Trophoblast cell (in vitro differentiated cells and primary cell): Measurements from ENCODE around the gene KRTAP5-2.

Source experiments
- DNase-seq, 2 donors: peaks; one replicate each; pipeline ENCODE4 v3.0.0-alpha.2; 2016
- H2AFZ ChIP-seq: 2 replicates; pipeline ENCODE4 v1.6.1; 2013; ENCODE audit warnings: low read length, moderate library complexity, mild to moderate bottlenecking; ENCODE audit not compliant: insufficient read depth, poor library complexity
- H2AK5ac ChIP-seq: 2 replicates; pipeline ENCODE4 v1.6.1; 2013; ENCODE audit warnings: mild to moderate bottlenecking, low read length
- H2BK120ac ChIP-seq: 2 replicates; pipeline ENCODE4 v1.6.1; 2013; ENCODE audit warnings: low read length, mild to moderate bottlenecking, moderate library complexity; ENCODE audit not compliant: insufficient read depth, poor library complexity
- H2BK12ac ChIP-seq: 2 replicates; pipeline ENCODE4 v1.6.1; 2013; ENCODE audit warnings: mild to moderate bottlenecking, low read length, moderate library complexity
- H2BK5ac ChIP-seq: 2 replicates; pipeline ENCODE4 v1.6.1; 2013; ENCODE audit warnings: low read length, low read depth, moderate library complexity, mild to moderate bottlenecking; ENCODE audit not compliant: poor library complexity
- H3K14ac ChIP-seq: 2 replicates; pipeline ENCODE4 v1.6.1; 2013; ENCODE audit warnings: mild to moderate bottlenecking, low read length
- H3K18ac ChIP-seq: 2 replicates; pipeline ENCODE4 v1.6.1; 2013; ENCODE audit warnings: mild to moderate bottlenecking, low read length
- H3K23ac ChIP-seq: 2 replicates; pipeline ENCODE4 v1.6.1; 2013; ENCODE audit warnings: low read length
- H3K27ac ChIP-seq: 2 replicates; pipeline ENCODE4 v1.5.1; 2013; ENCODE audit warnings: low read depth, mild to moderate bottlenecking, inconsistent platforms, low read length, moderate library complexity
- H3K27me3 ChIP-seq: 2 replicates; pipeline ENCODE4 v1.6.1; 2013; ENCODE audit warnings: inconsistent platforms, mild to moderate bottlenecking, low read length, moderate library complexity; ENCODE audit not compliant: insufficient read depth
- H3K36me3 ChIP-seq, 2 experiments: 1 replicate in 1 of 2; 2 replicates in 1 of 2; pipeline ENCODE4 v1.6.1; 2013; ENCODE audit warnings: low read length in 2 of 2, mild to moderate bottlenecking in 2 of 2, moderate library complexity in 1 of 2; ENCODE audit not compliant: insufficient read depth in 2 of 2, control insufficient read depth in 1 of 2
- H3K4ac ChIP-seq: 2 replicates; pipeline ENCODE4 v1.6.1; 2013; ENCODE audit warnings: low read depth, mild to moderate bottlenecking, low read length, moderate library complexity
- H3K4me1 ChIP-seq, 2 experiments: 1 replicate in 1 of 2; 2 replicates in 1 of 2; pipeline ENCODE4 v1.6.1; 2013; ENCODE audit warnings: low read length in 2 of 2, mild to moderate bottlenecking in 2 of 2, moderate library complexity in 1 of 2; ENCODE audit not compliant: insufficient read depth in 2 of 2, control insufficient read depth in 1 of 2
- H3K4me2 ChIP-seq: 2 replicates; pipeline ENCODE4 v1.6.1; 2013; ENCODE audit warnings: inconsistent platforms, mild to moderate bottlenecking, low read length, moderate library complexity
- H3K4me3 ChIP-seq: 2 replicates; pipeline ENCODE4 v1.5.1; 2013; ENCODE audit warnings: mild to moderate bottlenecking, low read depth, low read length, inconsistent platforms
- H3K79me1 ChIP-seq: one replicate; pipeline ENCODE4 v1.6.1; 2013; ENCODE audit warnings: low read length
- H3K79me2 ChIP-seq: 2 replicates; pipeline ENCODE4 v1.6.1; 2013; ENCODE audit warnings: low read length, mild to moderate bottlenecking; ENCODE audit not compliant: control insufficient read depth, insufficient read depth, poor library complexity
- H3K9ac ChIP-seq: 2 replicates; pipeline ENCODE4 v1.6.1; 2013; ENCODE audit warnings: mild to moderate bottlenecking, low read length
- H3K9me3 ChIP-seq: 2 replicates; pipeline ENCODE4 v1.6.1; 2013; ENCODE audit warnings: low read depth, mild to moderate bottlenecking, control low read depth, inconsistent platforms, low read length; ENCODE audit not compliant: insufficient read depth
- H4K12ac ChIP-seq: 2 replicates; pipeline ENCODE4 v1.6.1; 2013; ENCODE audit warnings: low read depth, mild to moderate bottlenecking, low read length, moderate library complexity
- H4K8ac ChIP-seq: 2 replicates; pipeline ENCODE4 v1.6.1; 2013; ENCODE audit warnings: low read depth, mild to moderate bottlenecking, low read length, moderate library complexity
- H4K91ac ChIP-seq: one replicate; pipeline ENCODE4 v1.6.1; 2013; ENCODE audit warnings: low read depth, mild to moderate bottlenecking, low read length, moderate library complexity
- WGBS: extraction: QIAGEN DNeasy Blood & Tissue Kit; methylation state at CpG from one replicate; pipeline ENCODE4 v1.1.7; 2013; ENCODE audit warnings: missing lambda C conversion rate; ENCODE audit not compliant: insufficient read length, insufficient coverage; ENCODE audit errors: extremely low coverage; 5-methylcytosine and 5-hydroxymethylcytosine counted together

KRTAP5-2 gene

DNA sequence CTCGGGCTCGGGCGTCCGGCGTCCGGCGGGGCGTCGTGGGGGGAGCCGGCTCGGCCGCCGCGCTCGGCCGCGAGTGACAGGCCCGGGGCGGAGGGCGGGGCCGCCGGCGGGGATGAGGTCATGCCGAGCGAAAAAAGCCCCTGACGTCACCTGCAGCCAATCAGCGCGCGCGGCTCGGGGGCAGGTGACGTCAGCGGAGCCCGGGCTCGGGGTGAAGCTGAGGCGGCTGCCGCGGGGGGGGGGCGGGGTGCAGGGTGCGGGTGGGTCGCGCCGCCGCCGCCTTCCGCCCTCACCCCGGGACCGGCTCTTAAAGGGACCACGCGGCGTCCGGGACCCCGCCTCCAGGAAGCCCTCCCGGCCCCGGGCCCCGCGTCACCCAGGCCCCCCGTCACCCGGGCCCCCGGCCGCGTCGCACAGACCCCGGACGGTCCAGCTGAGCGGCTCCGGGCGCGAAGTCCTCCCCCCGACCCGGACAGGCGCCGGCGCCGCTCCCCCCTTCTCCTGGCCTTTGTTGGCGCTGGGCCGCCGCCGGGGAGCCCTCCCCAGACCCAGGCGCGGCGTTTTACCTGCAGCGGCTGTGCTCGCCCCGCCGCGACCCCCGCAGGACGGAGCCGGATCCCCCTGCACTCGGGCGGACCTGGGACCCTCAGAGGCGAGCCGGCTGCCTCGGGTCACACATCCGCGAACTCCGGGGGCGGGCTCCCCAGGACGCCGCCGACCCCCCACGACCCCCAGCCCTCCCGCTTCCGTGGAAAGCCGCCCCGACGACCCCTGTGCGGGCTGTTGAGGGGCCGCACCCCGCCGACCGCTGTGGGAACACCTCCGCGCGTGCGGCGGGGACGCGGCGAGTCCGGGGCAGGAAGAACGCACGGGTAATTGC, 25.7 kb downstream of the KRTAP5-2 start, which contains the start of gene DUSP8:
DUSP8 (minus strand) TSS at position 75 of the 880 bp plus-strand sequence. CDS start 6,445 bp downstream, outside the sequence.
- Histone ChIP-seq H3K4me2 (peak within 1 kb of the TSS; percentile 91), H2BK12ac (no peak within 1 kb of the TSS), H3K4me1 (peaks cover 8 to 19% of the 10 kb centered on the region in 2 experiments), H3K27me3 (peaks cover 19% of the 10 kb centered on the region), H2AK5ac (peak within 1 kb of the TSS; percentile 55), H2BK120ac (peak within 1 kb of the TSS; percentile 95), H3K9me3 (no peaks in the 10 kb centered on the region), H3K27ac (no peak within 1 kb of the TSS), H3K18ac (peak within 1 kb of the TSS; percentile 80), H3K79me1 (peaks cover 11% of the 10 kb centered on the region), H3K4me3 (peak within 1 kb of the TSS; percentile 78), H3K79me2 (peaks cover 9% of the 10 kb centered on the region), H4K8ac (peak within 1 kb of the TSS; percentile 79), H3K36me3 (peaks cover 3 to 5% of the 10 kb centered on the region in 2 experiments), H4K12ac (peak within 1 kb of the TSS; percentile 87), H2BK5ac (no peak within 1 kb of the TSS), H3K4ac (peak within 1 kb of the TSS; percentile 55), H4K91ac (peak within 1 kb of the TSS; percentile 84), H3K23ac (no peak within 1 kb of the TSS), H3K9ac (peak within 1 kb of the TSS; percentile 82), H2AFZ (peak within 1 kb of the TSS; percentile 53), H3K14ac (peak within 1 kb of the TSS; percentile 77)
- WGBS: no CpG with 5 or more reads among the region's 124 CpGs
- DNase-seq: peak; percentile 59 to 82

DNA sequence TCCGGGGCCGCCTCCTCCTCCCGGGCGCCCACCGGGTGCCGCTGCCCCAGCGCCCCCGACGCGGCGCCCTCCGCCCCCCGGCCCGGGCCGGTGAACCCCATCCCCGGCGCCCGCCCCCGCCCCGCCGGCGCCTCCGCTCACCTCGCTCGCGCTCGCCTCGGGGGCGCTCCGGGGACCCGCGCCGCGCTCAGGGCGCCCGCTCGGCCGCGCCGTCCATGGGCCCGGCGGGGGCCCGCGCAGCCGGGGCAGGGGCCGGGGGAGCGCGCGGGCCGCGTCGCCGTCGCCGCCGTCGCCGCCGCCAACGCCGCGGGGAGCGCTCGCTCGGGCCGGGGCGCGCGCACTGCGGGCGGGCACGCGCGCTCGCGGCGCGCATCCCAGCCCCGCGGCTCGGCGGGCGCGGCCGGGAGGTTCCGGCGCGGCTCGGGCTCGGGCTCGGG, 26.3 kb downstream of the KRTAP5-2 start:
- Histone ChIP-seq H3K14ac (peak overlapping the region; percentile 57), H3K9me3 (no peaks in the 10 kb centered on the region), H2BK12ac (no peak overlapping the region), H3K27ac (no peak overlapping the region), H3K4ac (no peak overlapping the region), H3K9ac (no peak overlapping the region), H2AK5ac (no peak overlapping the region), H4K91ac (peak overlapping the region; percentile 84), H4K12ac (no peak overlapping the region), H3K4me2 (peak overlapping the region; percentile 68), H3K79me2 (peaks cover 9% of the 10 kb centered on the region), H3K18ac (peak overlapping the region; percentile 80), H2BK120ac (no peak overlapping the region), H3K27me3 (peaks cover 19% of the 10 kb centered on the region), H3K4me1 (peaks cover 8 to 19% of the 10 kb centered on the region in 2 experiments), H3K36me3 (peaks cover 3 to 5% of the 10 kb centered on the region in 2 experiments), H4K8ac (peak overlapping the region; percentile 55), H3K4me3 (peak overlapping the region; percentile 78), H2AFZ (peak overlapping the region; percentile 30), H3K79me1 (peaks cover 11% of the 10 kb centered on the region), H3K23ac (no peak overlapping the region), H2BK5ac (no peak overlapping the region)
- no CpG with 5 or more reads among the region's 91 CpGs for WGBS
- no peak for DNase-seq

DNA sequence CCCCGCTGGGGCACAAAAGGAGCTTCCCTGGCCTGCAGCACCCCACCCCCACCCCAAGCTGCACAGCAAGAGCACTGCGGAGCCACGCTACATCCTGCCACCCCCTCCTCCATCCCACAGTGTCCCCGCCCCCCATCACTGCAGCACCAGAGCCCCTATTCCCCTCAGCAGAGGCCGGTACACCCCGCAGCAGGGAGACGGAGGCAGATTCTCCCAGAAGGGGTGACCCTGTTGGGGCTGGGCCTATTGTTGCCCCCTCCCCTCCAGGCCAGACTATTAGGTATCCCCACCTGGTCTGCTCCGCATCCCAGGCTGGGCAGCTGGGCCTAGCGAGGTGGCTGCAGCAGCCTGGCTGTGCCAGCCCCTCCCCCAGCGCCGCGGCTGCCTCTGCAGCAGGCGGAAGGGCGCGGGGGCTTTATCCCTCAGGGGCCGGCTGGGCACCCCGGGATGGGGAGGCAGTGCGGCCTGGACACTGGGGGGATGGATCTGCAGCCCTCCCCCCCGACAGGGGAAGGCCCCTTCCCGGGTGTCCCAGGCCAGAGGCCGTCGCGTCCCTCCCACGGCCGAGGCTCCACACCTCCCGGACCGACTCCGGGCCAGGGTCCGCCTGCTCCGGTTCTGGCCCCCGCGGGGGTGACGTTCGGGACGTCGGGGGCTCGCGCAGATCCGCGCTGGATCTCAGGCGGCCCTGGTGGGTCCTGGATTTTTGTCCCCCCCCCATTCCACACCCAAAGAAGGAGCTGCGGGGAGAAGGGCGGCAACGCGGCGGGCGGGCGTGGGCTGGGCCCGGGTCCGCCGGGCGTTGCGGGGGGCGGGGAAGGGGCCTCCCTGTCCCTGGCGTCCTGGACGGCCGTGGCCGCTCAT, 27.0 kb downstream of the KRTAP5-2 start:
- Histone ChIP-seq H3K4ac (peak overlapping the region; percentile 19), H3K4me3 (peak overlapping the region; percentile 78), H3K27ac (no peak overlapping the region), H3K14ac (peak overlapping the region; percentile 57), H2AK5ac (peak overlapping the region; percentile 55), H4K12ac (peak overlapping the region; percentile 55), H2AFZ (peak overlapping the region; percentile 30), H3K9me3 (no peaks in the 10 kb centered on the region), H3K4me2 (peak overlapping the region; percentile 68), H3K9ac (peak overlapping the region; percentile 82), H2BK120ac (peak overlapping the region; percentile 48), H3K79me1 (peaks cover 11% of the 10 kb centered on the region), H3K4me1 (peaks cover 8 to 19% of the 10 kb centered on the region in 2 experiments), H3K23ac (no peak overlapping the region), H2BK12ac (no peak overlapping the region), H4K91ac (peak overlapping the region; percentile 84), H2BK5ac (no peak overlapping the region), H3K27me3 (peaks cover 19% of the 10 kb centered on the region), H3K36me3 (peaks cover 3 to 5% of the 10 kb centered on the region in 2 experiments), H3K18ac (peak overlapping the region; percentile 80), H4K8ac (peak overlapping the region; percentile 55), H3K79me2 (peaks cover 9% of the 10 kb centered on the region)
- DNase-seq: no peak
- WGBS: no CpG with 5 or more reads among the region's 58 CpGs

DNA sequence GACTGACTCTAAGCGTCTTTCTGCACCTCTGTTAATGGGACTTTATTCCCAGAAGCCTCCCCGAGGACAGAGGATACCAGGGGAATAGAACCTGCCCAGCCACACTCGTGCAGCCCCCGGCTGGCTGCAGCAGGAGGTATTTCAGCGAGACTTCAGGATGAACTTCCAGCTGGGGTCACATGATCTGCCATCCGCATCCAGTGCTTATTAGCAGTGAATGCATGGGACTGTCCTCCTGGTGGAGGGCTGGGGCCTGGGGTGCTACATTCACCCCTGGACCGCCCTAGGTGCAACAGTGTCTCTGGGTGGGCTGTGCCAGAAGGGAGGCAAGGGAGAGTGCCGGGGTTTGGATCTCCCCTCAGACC, 27.6 kb downstream of the KRTAP5-2 start:
- Histone ChIP-seq H2BK5ac (no peak overlapping the region), H2AFZ (no peak overlapping the region), H3K27ac (no peak overlapping the region), H3K14ac (no peak overlapping the region), H4K12ac (no peak overlapping the region), H3K9me3 (no peaks in the 10 kb centered on the region), H3K4me3 (peak overlapping the region; percentile 78), H2BK120ac (no peak overlapping the region), H4K8ac (no peak overlapping the region), H4K91ac (no peak overlapping the region), H3K79me1 (peaks cover 11% of the 10 kb centered on the region), H3K36me3 (peaks cover 7% of the 10 kb centered on the region in 2 experiments), H3K4me2 (peak overlapping the region; percentile 68), H2AK5ac (no peak overlapping the region), H3K4ac (no peak overlapping the region), H3K27me3 (peaks cover 19% of the 10 kb centered on the region), H3K79me2 (peaks cover 9% of the 10 kb centered on the region), H2BK12ac (no peak overlapping the region), H3K9ac (no peak overlapping the region), H3K18ac (peak overlapping the region; percentile 26), H3K23ac (no peak overlapping the region), H3K4me1 (peaks cover 8 to 19% of the 10 kb centered on the region in 2 experiments)
- WGBS: no CpG with 5 or more reads among the region's 8 CpGs
- no peak for DNase-seq
